OCI-LY1 (cell line): ENCODE data around the gene SMIM20.

Experiments
- H2AFZ ChIP-seq: fragments of 200-600 bp; sonication (generic), shearing (Covaris generic); 2 replicates; pipeline ENCODE4 v1.6.0; 2014; ENCODE audit warnings: antibody characterized with exemption, mild to moderate bottlenecking, low read length
- H3F3A ChIP-seq: fragments of 200-600 bp; sonication (generic), shearing (Covaris generic); 2 replicates; pipeline ENCODE4 v1.6.0; 2014; ENCODE audit warnings: mild to moderate bottlenecking, antibody characterized with exemption, low read length, moderate library complexity; ENCODE audit not compliant: insufficient read depth
- H3K27ac ChIP-seq: fragments of 200-600 bp; sonication (generic); 2 replicates; pipeline ENCODE4 v1.5.1; 2014; ENCODE audit warnings: low read length, mixed run types, mild to moderate bottlenecking, low read depth; ENCODE audit not compliant: poor library complexity, severe bottlenecking
- H3K27me3 ChIP-seq: fragments of 200-600 bp; sonication (generic); 2 replicates; pipeline ENCODE4 v1.6.0; 2014; ENCODE audit warnings: antibody characterized with exemption, mild to moderate bottlenecking, low read length, moderate library complexity; ENCODE audit not compliant: insufficient read depth
- H3K36me3 ChIP-seq: fragments of 200-600 bp; sonication (generic); 2 replicates; pipeline ENCODE4 v1.6.1; 2014; ENCODE audit warnings: mild to moderate bottlenecking, antibody characterized with exemption, low read length, moderate library complexity, mixed read lengths; ENCODE audit not compliant: insufficient read depth
- H3K4me1 ChIP-seq: fragments of 200-600 bp; sonication (generic); 2 replicates; pipeline ENCODE4 v1.5.1; 2014; ENCODE audit warnings: mild to moderate bottlenecking, low read length, moderate library complexity; ENCODE audit not compliant: insufficient read depth, severe bottlenecking
- H3K4me2 ChIP-seq: fragments of 200-600 bp; sonication (generic), shearing (Covaris generic); 2 replicates; pipeline ENCODE4 v1.6.1; 2014; ENCODE audit warnings: low read length
- H3K4me3 ChIP-seq: fragments of 200-600 bp; sonication (generic); 2 replicates; pipeline ENCODE4 v1.5.1; 2014; ENCODE audit warnings: low read length, low read depth, mild to moderate bottlenecking, mixed read lengths; ENCODE audit not compliant: poor library complexity, severe bottlenecking
- H3K79me2 ChIP-seq: fragments of 200-600 bp; shearing (Covaris generic); 2 replicates; pipeline ENCODE4 v1.6.1; 2016; ENCODE audit warnings: mixed run types, low read length, mixed read lengths; ENCODE audit not compliant: insufficient read depth
- H3K9ac ChIP-seq: fragments of 200-600 bp; sonication (generic), shearing (Covaris generic); 2 replicates; pipeline ENCODE4 v1.6.1; 2014; ENCODE audit warnings: mild to moderate bottlenecking, low read length, mixed read lengths
- H3K9me2 ChIP-seq: fragments of 200-600 bp; sonication (generic), shearing (Covaris generic); 2 replicates; pipeline ENCODE4 v1.6.1; 2014; ENCODE audit warnings: low read depth, mild to moderate bottlenecking, low read length, mixed read lengths
- H3K9me3 ChIP-seq: fragments of 200-600 bp; shearing (Covaris generic); 2 replicates; pipeline ENCODE4 v1.6.1; 2014; ENCODE audit warnings: low read length, mixed read lengths
- H4K20me1 ChIP-seq: fragments of 200-600 bp; sonication (generic), shearing (Covaris generic); 2 replicates; pipeline ENCODE4 v1.6.0; 2016; ENCODE audit warnings: mild to moderate bottlenecking, low read length; ENCODE audit not compliant: insufficient read depth
- CTCF ChIP-seq: fragments of 200-600 bp; sonication (generic), shearing (Covaris generic); IDR thresholded peaks from 2 replicates; pipeline ENCODE4 v1.5.1; 2017; ENCODE audit warnings: mild to moderate bottlenecking, antibody characterized with exemption, low read length, moderate library complexity, mixed read lengths
- EZH2 ChIP-seq: fragments of 200-600 bp; sonication (generic), shearing (Covaris generic); IDR thresholded peaks from 2 replicates; pipeline ENCODE4 v1.8.0; 2017; ENCODE audit warnings: borderline replicate concordance, mixed run types, mild to moderate bottlenecking, antibody characterized with exemption, low read length, moderate library complexity, mixed read lengths

SMIM20 gene

DNA sequence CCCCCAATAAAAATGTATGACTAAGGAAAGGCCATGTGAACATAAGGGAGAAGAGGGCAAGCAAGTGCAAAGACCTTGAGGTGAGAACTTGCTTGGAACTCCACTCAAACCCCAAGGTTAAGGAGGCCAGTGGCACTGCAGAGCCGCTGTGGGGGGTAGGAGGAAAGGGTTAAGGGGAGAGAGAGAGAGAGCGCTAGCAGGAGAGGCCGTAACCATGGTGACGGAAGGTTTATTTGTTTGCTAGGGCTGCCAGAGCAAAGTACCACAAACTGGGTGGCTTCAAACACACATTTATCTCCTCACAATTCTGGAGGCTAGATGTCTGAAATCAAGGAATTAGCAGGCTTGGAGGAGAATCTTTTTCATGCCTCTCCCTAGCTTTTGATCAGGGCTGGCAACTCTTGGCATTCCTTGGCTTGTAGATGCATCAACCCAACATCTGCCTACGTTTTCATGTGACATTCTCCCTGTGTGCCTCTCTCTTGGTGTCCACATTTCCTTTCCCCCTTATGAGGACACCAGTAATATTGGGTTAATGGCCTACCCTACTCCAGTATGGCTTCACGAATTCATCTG, 35.2 kb downstream of the SMIM20 start:
- no peak overlapping the region for H3K27ac ChIP-seq
- H3K27me3 ChIP-seq, result no peaks in the 10 kb centered on the region
- no peak overlapping the region for H3K4me2 ChIP-seq
- no peaks in the 10 kb centered on the region for H3K9me3 ChIP-seq
- no peaks in the 10 kb centered on the region for H4K20me1 ChIP-seq
- TF ChIP-seq CTCF (no peak), EZH2 (no peak)
- H2AFZ ChIP-seq, result no peak overlapping the region
- no peaks in the 10 kb centered on the region for H3K79me2 ChIP-seq
- no peaks in the 10 kb centered on the region for H3K9me2 ChIP-seq
- no peaks in the 10 kb centered on the region for H3F3A ChIP-seq
- H3K36me3 ChIP-seq, result no peaks in the 10 kb centered on the region
- H3K9ac ChIP-seq, result no peak overlapping the region
- H3K4me1 ChIP-seq, result no peaks in the 10 kb centered on the region
- no peak overlapping the region for H3K4me3 ChIP-seq

- Histone ChIP-seq H3K4me1 (no peaks in the 10 kb centered on the region), H3K79me2 (no peaks in the 10 kb centered on the region), H3K36me3 (no peaks in the 10 kb centered on the region), H3K27me3 (no peaks in the 10 kb centered on the region), H3F3A (no peaks in the 10 kb centered on the region), H3K9me3 (no peaks in the 10 kb centered on the region), H3K4me2 (no peak overlapping the region), H3K4me3 (no peak overlapping the region), H3K9ac (no peak overlapping the region), H3K9me2 (no peaks in the 10 kb centered on the region), H2AFZ (no peak overlapping the region), H4K20me1 (no peaks in the 10 kb centered on the region), H3K27ac (no peak overlapping the region)
- TF ChIP-seq CTCF, result no peak
- no peak for TF ChIP-seq EZH2
Observed at GRCh38 chr4:25949994-25950393, 36.0 kb downstream of the SMIM20 start.

GRCh38 chr4:25950461-25951389, 36.7 kb downstream of the SMIM20 start:
- TF ChIP-seq EZH2, result no peak
- no peak for TF ChIP-seq CTCF
- no peaks in the 10 kb centered on the region for H4K20me1 ChIP-seq
- H3K36me3 ChIP-seq, result no peaks in the 10 kb centered on the region
- no peaks in the 10 kb centered on the region for H3K4me1 ChIP-seq
- H3K79me2 ChIP-seq, result no peaks in the 10 kb centered on the region
- H3K27ac ChIP-seq, result no peak overlapping the region
- no peak overlapping the region for H3K4me3 ChIP-seq
- H3K9me3 ChIP-seq, result no peaks in the 10 kb centered on the region
- H3K9me2 ChIP-seq, result no peaks in the 10 kb centered on the region
- no peak overlapping the region for H3K9ac ChIP-seq
- H3K4me2 ChIP-seq, result no peak overlapping the region
- no peaks in the 10 kb centered on the region for H3K27me3 ChIP-seq
- no peak overlapping the region for H2AFZ ChIP-seq
- no peaks in the 10 kb centered on the region for H3F3A ChIP-seq
